IMR-90 (cell line): ENCODE data around the gene PACS1.

Experiments
- BHLHE40 ChIP-seq: fragments of 150-350 bp; IDR thresholded peaks from 2 replicates; pipeline ENCODE4 v1.6.1; 2016; ENCODE audit warnings: mild to moderate bottlenecking, low read depth, low read length
- CEBPB ChIP-seq: IDR thresholded peaks from 2 replicates; pipeline ENCODE4 v1.6.1; 2012; ENCODE audit warnings: low read depth, low read length, improper control_type of control experiment
- CHD1 ChIP-seq: IDR thresholded peaks from 2 replicates; pipeline ENCODE4 v1.6.1; 2012; ENCODE audit warnings: low read depth, low read length, improper control_type of control experiment
- FOS ChIP-seq: fragments of 150-350 bp; IDR thresholded peaks from 2 replicates; pipeline ENCODE4 v1.6.1; 2016; ENCODE audit warnings: low read depth, low read length
- MXI1 ChIP-seq: IDR thresholded peaks from 2 replicates; pipeline ENCODE4 v1.6.1; 2012; ENCODE audit warnings: low read depth, mild to moderate bottlenecking, low read length, moderate library complexity, borderline replicate concordance
- POLR2A ChIP-seq: IDR thresholded peaks from 2 replicates; pipeline ENCODE4 v1.6.1; 2012; ENCODE audit warnings: mild to moderate bottlenecking, low read depth, low read length
- RFX5 ChIP-seq: IDR thresholded peaks from 2 replicates; pipeline ENCODE4 v1.8.0; 2012; ENCODE audit warnings: low read depth, mild to moderate bottlenecking, low read length, moderate library complexity
- SMC3 ChIP-seq: fragments of 150-350 bp; IDR thresholded peaks from 2 replicates; pipeline ENCODE4 v1.6.1; 2016; ENCODE audit warnings: low read depth, mild to moderate bottlenecking, antibody characterized with exemption, low read length, moderate library complexity
- TF ChIP-seq, protein P1 (sequence below): conservative IDR thresholded peaks from 2 replicates; pipeline ENCODE4 v1.5.1; 2012; ENCODE audit warnings: mild to moderate bottlenecking, low read depth, low read length, improper control_type of control experiment
- TF ChIP-seq, protein P2 (sequence below): fragments of 150-350 bp; IDR thresholded peaks from 2 replicates; pipeline ENCODE4 v1.6.1; 2017; ENCODE audit warnings: mild to moderate bottlenecking, antibody characterized with exemption, low read length, low read depth

DNA sequence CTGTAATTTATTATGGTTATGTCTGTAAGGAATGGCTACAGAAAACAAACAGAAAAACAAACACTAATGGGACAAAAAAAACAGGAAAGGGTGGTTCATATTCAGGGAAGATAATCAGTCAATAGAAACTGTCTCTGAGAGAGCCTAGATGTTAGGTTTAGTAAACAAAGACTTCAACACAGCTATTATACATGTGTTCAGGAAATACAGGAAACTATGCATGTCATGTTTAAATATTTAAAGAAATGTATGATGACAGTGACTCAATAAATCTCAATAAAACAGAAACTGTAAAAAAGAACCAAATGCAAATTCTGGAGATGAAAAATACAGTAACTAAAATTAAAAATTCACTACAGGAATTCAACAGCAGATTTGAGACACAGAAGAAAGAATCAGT, 76.0 kb downstream of the PACS1 start:
- TF ChIP-seq, protein P1, sequence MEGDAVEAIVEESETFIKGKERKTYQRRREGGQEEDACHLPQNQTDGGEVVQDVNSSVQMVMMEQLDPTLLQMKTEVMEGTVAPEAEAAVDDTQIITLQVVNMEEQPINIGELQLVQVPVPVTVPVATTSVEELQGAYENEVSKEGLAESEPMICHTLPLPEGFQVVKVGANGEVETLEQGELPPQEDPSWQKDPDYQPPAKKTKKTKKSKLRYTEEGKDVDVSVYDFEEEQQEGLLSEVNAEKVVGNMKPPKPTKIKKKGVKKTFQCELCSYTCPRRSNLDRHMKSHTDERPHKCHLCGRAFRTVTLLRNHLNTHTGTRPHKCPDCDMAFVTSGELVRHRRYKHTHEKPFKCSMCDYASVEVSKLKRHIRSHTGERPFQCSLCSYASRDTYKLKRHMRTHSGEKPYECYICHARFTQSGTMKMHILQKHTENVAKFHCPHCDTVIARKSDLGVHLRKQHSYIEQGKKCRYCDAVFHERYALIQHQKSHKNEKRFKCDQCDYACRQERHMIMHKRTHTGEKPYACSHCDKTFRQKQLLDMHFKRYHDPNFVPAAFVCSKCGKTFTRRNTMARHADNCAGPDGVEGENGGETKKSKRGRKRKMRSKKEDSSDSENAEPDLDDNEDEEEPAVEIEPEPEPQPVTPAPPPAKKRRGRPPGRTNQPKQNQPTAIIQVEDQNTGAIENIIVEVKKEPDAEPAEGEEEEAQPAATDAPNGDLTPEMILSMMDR: no peak
- TF ChIP-seq RFX5 (no peak), BHLHE40 (no peak), POLR2A (no peak), MXI1 (no peak), SMC3 (no peak), CEBPB (no peak), FOS (no peak), CHD1 (no peak)
- TF ChIP-seq, protein P2, sequence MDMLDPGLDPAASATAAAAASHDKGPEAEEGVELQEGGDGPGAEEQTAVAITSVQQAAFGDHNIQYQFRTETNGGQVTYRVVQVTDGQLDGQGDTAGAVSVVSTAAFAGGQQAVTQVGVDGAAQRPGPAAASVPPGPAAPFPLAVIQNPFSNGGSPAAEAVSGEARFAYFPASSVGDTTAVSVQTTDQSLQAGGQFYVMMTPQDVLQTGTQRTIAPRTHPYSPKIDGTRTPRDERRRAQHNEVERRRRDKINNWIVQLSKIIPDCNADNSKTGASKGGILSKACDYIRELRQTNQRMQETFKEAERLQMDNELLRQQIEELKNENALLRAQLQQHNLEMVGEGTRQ: no peak
